Measurements from ENCODE around the gene IGFL4.
A peak's percentile ranks its signal among the peaks of the same experiment; 100 is the strongest.
"Not testable (repeated sequence)": the region's sequence is repeated elsewhere in the genome, so short reads cannot be mapped to it uniquely, and the experiment has no call there.

The IGFL4 gene

GRCh38 chr19:46040952-46041500 is at the start of gene IGFL4:
Gene IGFL4 (minus strand): TSS chr19:46041002. CDS start chr19:46040962, 40 bp downstream.
- no peak for DNase-seq

- DNase-seq, result no peak
Observed at GRCh38 chr19:46090444-46090843, 49.6 kb upstream of the IGFL4 start.

GRCh38 chr19:46089432-46089831 is 48.6 kb upstream of the IGFL4 start:
- DNase-seq, result no peak

GRCh38 chr19:46088101-46088500 is 47.3 kb upstream of the IGFL4 start:
- DNase-seq, result no peak

DNA sequence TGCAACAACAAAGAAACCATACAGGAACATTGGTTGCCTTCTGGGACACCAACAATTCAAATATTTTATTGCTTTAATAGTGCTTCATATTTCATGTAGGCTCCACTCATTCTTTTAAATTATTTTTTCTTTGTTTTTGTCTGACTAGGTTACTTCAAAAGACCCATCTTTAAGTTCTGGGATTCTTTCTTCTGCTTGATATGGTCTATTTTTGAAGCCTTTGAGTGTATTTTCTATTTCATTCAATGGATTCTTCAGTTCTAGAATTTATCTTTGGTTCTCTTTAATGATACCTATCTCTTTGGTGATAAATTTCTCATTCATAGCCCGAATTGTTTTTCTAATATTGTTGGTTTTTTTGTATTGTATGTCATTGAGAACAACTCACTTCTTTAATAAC is 45.1 kb upstream of the IGFL4 start:
- no peak for DNase-seq

- no peak for DNase-seq
Observed at GRCh38 chr19:46082728-46083050, 41.9 kb upstream of the IGFL4 start.

GRCh38 chr19:46081928-46082727 is 41.3 kb upstream of the IGFL4 start:
- peak; percentile 32 for DNase-seq

DNA sequence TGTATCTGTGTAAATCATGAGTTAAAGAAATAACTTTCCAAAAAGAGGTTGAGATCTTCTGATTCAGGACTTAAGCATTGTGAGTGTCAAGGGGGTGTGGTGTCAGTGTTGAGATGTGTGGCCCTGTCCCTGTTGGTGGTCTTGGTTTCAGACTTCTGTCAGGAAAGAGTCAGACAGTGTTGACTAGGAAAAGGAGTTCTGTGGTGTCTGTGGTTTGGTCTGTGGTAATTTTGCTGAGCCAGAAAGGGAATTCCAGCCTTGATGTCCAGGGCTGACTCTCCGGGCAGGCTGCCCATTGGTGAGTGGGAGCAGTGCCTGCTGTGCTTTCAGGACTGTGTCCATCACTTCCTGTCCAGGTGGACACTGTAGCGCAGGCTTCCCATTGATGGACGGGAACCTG is 39.8 kb upstream of the IGFL4 start:
- DNase-seq, result no peak

DNA sequence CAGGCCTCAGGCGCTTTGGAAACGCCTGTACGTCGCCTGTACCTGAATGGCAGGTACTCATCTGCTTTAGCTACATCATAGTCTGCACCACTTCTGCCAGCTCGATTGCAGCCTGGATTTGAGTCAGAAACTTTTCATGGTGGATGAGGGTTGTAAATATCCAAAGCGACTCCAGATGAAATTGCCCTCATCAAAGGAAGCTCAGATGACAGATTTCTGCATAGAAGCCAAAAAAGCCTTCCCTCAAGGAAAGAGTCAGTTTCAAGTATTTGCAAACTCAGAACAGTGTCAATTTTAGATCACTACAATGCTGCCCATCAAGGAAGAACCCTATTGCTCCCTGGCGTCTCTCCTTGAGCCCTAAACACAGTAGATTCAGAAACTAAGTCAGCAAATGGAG is 38.8 kb upstream of the IGFL4 start:
- no peak for DNase-seq

DNA sequence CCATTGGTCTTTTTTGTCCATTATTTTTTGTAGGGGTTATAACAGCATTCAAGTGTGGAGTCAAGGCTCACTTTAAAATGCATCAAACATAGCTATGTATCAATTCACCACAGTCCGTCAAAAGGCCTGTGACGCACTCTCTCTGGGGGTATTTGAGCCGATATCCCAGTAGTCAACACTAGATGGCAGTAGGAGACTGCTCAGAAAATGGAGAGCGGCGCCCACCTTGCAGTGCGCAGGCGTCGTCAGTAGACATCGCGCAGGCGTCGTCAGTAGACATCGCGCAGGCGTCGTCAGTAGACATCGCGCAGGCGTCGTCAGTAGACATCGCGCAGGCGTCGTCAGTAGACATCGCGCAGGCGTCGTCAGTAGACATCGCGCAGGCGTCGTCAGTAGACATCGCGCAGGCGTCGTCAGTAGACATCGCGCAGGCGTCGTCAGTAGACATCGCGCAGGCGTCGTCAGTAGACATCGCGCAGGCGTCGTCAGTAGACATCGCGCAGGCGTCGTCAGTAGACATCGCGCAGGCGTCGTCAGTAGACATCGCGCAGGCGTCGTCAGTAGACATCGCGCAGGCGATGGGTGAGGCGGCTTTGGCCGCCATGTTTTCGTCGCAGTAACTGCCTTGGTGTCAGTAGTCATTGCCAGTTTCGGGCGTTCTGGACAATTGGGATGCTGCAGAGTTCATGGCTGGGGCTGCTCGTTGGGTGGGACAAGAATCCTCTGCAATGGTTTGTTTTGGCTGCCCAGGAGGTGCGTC is 38.0 kb upstream of the IGFL4 start:
- not testable (repeated sequence) for DNase-seq

DNA sequence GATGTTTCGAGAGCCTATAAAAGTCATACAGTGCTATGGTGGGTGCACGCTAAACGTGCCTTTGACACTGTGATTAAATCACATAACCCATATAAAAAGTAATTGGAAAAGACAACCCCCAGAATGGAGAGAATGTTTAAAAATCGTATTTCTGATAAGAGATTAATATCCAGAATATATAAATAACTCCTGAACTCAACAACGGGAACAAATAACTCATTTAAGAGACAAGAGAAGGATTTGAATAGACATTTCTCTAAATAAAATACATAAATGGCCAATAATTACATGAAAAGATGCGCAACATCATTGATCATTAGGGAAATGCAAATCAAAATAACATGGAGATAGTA is 37.0 kb upstream of the IGFL4 start:
- DNase-seq, result no peak

DNA sequence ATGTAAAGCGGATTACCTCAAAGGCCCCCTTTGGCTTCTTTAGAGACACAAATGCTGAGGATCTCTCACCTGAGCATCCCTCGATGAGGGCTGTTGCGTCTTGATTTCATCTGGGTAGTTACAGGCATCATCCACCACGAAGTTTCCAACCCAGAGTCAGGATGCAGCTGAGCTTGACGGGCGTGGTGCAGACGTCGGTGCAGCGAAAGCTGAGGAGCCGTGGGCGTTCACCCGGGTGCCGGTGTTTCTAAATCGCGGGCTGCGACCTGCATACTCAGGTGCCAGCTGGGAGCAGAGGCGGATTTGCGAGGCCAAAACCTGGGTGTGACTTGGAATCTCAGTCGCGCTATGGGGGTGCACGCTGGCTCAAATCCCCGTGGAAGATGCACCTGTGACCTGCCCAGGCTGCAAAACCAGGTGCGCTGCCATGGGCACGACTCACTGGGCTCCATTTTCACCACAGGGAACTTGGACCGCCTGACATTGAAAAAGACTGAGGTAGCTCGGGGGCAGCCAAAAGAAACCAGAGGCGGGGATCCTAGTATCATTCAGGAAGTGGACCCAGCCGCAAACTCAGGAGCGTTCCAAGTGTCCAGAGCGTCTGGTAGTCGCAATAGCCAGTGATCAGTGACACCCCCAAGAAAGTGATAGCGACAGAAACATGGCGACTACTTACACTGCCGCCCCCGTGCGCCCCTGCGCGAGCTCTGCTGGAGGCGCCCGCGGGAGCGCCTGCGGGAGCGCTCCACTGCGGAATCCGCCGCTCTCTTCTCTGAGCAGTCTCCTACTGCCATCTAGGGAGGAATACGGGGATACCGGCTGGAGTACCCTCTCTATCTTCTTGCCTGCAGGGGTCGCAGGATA is 36.4 kb upstream of the IGFL4 start:
- peak; percentile 17 for DNase-seq

DNA sequence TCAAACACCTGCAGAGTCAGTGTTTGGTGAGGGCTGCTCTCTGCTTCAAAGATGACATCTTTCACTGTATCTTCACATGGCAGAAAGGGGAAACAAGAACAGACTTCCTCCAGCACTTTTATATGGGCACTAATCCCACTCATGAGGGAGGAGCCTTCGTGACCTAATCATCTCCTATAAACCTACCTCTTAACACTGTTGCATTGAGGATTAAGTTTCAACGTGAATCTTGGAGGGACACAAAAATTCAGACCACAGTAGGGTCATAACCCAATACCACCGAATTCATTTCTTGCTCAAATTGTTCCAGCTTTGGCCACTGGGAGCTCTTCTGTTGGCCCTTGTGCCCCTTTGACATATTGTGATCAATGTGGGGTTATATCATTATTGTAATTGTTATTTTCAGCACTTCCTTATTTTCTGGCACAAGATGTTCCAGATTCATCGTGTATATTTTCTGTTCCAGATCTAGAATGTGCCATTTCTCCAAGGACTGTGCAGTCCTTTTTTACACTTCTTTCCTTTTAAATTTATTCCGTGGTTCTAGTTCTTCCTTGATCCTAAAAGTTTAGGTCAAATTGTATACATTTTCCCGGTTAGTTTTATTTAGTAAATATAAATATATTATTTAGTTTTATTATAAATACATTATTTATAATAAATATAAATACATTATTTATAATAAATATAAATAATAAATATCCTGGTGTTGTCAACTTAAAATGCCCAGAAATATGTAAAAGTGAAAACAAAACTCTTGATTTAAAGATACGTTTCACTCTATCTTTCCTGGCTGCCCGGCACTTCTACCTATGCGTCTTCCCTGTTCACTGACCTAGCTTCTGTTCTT is 35.5 kb upstream of the IGFL4 start:
- DNase-seq, result no peak

DNA sequence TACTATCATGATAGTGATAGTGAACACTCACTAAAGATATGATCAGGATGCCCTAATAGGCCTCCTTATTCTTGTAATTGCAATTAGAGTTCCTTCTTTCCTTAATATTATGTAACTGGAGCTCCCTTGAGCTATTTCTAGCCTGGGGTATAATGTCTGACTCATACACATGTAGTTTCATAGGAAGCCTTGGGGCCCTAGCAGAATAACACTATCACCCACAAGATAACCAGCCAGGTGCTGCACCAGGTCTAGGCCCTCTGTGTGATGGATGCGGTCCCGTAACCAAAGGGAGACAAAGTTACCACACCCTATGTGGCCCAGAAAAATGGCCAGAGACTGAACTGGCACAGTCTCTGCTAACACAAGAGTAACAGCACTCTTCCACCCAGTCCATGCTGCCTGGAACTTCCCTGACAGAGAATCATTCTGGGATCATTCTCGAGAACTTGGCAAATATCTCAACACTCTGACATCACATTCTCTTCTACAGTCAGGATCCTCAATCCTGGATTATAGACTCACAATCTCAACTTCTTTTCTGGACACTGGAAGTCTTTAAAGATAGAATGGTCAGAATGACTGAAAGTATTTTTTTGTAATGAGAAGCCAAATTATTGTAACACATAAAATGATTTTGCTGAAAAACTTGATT is 32.6 kb upstream of the IGFL4 start:
- no peak for DNase-seq

GRCh38 chr19:46069806-46070341 is 29.1 kb upstream of the IGFL4 start:
- DNase-seq, result no peak

DNA sequence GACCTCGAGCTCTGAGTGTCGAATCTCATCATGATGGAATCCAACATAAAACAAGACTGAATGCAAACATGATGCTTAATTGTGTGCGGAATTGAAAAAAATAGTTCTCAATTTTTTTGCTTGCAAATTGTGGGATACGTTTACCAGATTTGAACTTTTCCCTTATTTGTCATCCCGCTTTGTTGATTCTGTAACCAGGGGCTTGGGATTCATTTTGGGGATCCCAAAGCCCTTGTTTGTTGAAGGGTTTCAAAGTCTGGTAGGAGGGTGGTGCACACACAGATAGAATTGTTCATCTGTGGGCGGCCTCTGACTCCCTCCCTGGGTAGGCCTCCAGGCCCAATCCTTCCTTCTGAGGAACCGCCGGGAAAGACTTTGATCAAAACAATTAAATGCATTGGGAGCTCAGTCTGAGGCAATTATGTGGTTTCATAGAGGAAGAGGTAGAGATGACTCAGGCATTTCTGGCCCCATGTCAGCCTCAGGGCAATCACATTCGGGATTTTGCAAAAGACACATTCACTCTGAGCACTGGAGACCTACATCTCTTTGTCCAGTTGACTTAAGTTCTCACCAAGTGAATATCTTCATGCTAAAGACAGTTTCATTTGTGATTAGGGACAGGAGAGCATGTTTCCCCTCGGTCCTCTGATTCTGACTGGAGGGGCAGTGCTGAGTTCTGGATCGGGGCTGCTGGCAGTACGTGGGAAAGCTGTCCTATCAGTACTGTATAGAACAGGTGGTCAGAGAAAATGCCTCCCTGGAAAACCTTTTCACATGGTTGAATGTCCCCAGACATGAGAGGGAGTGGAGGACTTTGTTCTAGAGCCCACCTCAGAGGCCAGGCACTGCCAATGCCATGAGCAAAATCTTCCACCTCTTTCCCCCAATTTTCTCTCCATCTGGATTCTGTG is 27.8 kb upstream of the IGFL4 start:
- DNase-seq, result no peak

- no peak for DNase-seq
Observed at GRCh38 chr19:46067691-46068090, 26.9 kb upstream of the IGFL4 start.

GRCh38 chr19:46066471-46066870 is 25.7 kb upstream of the IGFL4 start:
- DNase-seq, result no peak

- no peak for DNase-seq
Observed at GRCh38 chr19:46065486-46066071, 24.8 kb upstream of the IGFL4 start.

DNA sequence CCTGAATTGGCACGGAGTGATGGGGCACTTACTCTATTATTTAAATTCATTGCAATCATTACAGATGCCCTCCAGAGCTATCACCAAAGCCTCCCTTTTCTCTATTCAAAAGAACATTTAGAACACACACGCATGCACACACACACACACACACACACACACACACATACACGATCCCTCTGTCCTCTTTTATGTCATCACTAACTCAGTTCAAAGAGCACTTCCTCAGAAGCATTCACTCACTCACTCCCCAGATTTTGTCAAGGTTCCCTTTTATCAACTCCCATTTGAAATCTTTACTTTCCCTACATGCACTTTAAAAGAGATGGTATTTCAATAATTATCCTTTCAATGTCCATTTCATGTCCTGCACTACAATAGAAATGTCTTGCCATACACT is 22.4 kb upstream of the IGFL4 start:
- DNase-seq, result no peak

All from CD4-positive, alpha-beta T cell treated with Interleukin-17A for 1 hour (primary cell).